HG03432 (cell line): ENCODE measurements around the gene PCMT1.
"Not testable (repeated sequence)": the region's sequence is repeated elsewhere in the genome, so short reads cannot be mapped to it uniquely, and the experiment has no call there.

ENCODE experiments used
- ATAC-seq: cut with Tn5 transposase; IDR thresholded peaks from one replicate; pipeline ENCODE4 v1.9.1; 2021; ENCODE audit warnings: mild to moderate bottlenecking, moderate library complexity; ENCODE audit not compliant: unreplicated experiment

The PCMT1 gene

GRCh38 chr6:149813351-149813750 is 63.8 kb downstream of the PCMT1 start:
- no peak for ATAC-seq

DNA sequence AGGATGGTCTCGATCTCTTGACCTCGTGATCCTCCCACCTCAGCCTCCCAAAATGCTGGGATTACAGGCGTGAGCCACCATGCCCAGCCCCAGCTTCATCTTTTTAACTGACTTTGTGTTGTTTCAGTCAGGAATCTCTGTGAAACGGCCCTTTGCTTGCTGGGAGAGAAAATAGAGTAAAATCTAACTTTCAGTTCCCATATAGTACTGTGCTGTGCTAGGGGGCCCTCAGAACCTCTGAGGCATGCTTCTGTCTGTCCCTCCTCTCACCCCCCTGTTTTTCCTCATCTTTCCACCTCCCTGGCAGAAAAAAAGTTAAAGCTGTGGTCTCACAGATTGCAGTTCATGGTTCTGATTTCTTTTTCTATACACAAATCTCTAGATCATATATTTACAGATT is 66.2 kb downstream of the PCMT1 start:
- no peak for ATAC-seq

DNA sequence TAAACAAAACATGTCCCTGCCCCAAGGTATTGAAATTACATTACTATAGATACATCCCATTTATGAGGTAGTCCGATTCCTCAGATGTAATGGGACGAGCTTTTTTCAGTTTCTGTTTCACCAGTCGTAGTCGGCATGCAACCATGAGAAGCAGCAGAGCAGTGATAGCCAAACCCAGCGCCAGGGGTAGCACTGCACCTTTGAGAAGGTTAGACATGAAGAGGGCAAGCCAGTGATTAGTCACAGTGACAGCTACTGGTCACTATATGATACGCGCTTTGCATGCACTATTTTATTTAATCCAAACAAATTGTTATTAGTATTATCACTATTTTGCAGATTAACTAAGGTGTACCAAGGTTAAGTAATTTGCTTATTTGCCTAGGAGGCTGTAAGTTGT is 71.0 kb downstream of the PCMT1 start:
- no peak for ATAC-seq

DNA sequence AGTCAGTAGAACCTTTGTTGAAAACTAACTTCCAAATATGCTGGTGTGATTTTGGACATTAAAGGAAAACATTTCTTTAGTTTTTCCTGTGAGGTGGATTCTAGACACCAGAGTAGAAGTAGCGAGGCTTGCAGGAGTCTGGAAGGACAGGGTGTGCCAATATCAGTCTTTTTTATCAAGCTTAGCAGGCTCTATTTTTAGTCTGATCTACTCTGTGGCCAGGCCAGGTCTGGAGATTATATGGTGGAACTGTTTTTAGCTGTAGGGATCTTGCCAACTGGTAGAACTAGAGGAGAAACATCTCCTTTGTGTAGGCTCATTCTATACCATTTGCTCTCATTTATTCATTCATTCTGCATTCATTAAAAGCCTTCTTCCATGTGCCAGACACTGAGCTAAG is 72.0 kb downstream of the PCMT1 start:
- no peak for ATAC-seq

GRCh38 chr6:149823013-149823412 is 73.5 kb downstream of the PCMT1 start:
- no peak for ATAC-seq

- no peak for ATAC-seq
Observed at GRCh38 chr6:149825292-149825691, 75.8 kb downstream of the PCMT1 start.

GRCh38 chr6:149830731-149831307 is 81.3 kb downstream of the PCMT1 start:
- no peak for ATAC-seq

DNA sequence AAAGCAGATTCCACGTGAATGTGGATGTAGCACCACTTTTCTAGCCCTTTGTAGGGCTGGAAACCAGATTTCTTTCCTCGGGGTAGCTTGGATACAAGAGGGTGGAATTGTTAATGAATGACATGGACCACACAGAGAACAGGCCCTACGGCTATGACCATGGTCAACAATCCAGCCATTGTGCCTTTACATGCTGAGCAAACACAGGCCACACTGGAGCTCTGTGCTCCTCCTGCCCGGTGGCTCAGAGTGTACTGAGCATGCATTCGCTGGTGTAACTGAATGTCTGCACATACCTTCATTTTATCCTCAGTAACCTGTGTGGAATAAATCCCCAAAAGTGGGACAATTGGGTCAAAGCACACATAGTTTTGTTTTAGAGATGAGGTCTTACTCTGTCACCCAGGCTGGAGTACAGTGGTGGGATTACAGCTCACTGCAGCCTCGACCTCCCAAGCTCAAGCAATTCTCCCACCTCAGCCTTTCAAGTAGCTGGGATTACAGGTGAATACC is 81.8 kb downstream of the PCMT1 start:
- no peak for ATAC-seq

DNA sequence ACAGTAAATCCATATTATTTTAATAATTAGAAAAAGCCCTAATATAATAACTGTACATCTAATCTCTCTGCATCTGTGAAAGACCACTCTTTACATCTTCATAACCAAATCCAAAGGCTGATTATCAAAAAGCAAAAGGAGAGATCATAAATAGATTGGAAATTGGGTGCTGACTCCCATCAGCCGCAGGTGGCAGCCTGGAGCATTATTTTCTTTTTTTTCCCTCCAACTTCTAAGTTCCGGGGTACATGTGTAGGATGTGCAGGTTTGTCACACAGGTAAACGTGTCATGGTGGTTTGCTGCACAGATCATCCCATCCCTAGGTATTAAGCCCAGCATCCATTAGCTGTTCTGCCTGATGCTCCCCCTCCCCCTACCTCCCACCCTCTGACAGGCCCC is 84.1 kb downstream of the PCMT1 start:
- ATAC-seq, result no peak

DNA sequence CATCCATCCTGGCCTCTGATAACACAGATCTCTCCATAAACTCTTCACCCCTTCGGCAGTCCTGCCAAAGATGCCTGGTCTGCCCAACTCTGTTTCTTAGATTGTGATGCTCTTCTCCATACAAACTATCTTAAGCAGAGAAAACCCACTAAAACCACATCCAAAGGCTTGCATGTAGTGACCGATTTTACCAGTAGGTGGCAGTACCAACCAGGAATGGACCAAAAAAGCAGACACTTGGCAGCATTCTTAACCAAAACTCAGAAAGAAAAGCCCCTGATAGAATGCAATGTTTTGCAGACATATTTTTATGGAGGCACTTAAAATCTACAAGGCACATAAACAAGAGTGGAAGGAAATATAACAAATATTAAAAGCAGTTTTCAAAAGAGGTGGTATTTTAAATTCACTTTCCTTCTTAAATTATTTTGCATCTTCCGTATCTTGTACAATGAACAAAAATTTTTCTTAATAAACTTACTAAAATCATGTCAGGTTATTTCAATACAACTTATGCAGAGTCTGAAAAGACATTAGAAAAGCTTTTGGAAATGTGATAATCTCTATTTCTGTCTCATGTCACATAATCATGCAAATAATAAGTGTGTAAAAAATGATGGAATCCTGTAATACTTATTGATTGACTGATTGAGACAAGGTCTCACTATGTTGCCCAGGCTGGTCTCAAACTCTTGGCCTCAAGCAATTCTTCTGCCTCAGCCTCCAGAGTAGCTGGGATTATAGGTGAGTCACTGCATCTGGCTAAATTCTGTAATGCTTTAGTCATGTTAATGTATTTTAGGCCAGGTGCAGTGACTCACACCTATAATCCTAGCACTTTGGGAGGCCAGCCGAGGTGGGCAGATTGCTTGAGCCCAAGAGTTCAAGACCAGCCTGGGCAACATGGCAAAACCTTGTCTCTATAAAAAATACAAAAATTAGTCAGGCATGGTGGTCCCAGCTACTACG is 85.3 kb downstream of the PCMT1 start:
- ATAC-seq, result no peak

DNA sequence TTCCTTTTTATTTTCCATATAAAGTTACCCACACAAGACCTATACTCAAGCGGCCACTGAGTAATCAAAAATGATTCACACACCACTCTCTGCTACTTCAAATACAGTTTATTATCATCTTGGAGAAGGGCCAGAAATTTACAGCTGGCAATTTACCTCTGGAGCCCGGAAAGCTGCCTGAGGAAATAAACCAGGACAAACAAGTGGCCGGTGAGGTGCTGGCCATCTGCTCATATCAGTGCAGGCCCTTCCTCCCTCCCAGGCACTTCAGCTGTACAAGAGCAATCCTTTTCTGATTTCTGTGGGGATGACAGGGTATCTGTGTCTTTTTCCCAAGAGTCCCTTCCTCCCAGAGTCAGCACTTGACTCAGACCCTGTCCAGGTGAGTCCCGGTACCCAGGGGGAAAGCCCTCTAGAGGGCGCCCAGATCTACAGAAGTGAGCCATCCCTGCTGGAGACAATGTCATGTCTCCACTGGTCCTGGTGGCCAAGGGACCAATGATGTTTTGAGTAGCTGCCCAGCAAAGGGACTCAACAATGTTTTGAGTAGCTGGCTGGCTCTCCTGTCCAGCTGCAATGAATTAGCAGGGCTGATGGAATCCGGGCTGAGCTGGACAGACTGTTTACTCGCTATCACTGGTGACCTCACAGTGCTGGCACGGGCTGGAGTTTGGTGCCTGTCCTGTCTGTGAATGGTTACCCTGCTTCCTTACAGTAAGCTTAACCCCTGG is 91.0 kb downstream of the PCMT1 start:
- ATAC-seq, result no peak

- no peak for ATAC-seq
Observed at GRCh38 chr6:149842331-149842730, 92.8 kb downstream of the PCMT1 start.

DNA sequence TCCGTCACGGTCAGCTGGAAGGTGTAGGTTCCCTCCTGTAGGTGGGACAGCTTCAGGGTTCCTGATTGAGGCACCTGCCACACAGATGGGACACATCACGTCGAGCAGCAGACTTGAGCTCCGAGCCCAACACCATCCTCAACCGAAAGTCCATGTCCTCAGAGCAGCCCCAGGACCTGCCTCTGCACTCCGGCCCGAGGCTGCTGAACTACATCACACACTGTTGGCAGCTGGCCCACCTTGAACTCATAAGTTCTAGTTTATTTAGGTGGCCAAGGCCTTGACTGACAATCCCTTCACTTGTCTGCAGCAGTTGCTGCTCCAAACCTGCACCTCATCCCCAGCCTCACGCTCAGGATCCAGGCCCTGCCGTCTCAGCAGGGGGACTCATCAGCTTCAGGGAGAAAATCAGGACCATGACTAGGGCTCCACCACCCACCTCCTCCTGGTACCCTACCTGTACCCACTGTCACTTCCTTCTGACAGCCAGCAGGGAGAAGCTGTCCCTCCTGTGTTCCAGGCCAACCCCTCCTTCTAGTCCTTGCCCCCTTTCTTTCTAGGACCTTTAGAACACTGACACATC is 93.6 kb downstream of the PCMT1 start:
- no peak for ATAC-seq

DNA sequence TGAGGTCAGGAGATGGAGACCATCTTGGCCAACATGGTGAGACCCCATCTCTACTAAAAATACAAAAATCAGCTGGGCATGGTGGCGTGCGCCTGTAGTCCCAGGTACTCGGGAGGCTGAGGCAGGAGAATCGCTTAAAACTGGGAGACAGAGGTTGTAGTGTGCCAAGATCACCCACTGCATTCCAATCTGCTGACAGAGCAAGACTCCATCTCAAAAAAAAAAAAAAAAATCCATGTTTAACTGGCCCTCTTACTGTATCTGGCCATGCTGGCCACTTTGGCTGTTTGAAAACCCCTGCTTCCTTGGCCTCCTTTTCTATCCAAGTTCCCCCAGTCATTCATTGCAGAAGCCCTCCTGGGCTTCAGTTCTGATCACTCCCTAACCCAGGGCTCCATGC is 94.5 kb downstream of the PCMT1 start:
- not testable (repeated sequence) for ATAC-seq

- no peak for ATAC-seq
Observed at GRCh38 chr6:149844480-149844879, 94.9 kb downstream of the PCMT1 start.

- ATAC-seq, result no peak
Observed at GRCh38 chr6:149845549-149845948, 96.0 kb downstream of the PCMT1 start.

DNA sequence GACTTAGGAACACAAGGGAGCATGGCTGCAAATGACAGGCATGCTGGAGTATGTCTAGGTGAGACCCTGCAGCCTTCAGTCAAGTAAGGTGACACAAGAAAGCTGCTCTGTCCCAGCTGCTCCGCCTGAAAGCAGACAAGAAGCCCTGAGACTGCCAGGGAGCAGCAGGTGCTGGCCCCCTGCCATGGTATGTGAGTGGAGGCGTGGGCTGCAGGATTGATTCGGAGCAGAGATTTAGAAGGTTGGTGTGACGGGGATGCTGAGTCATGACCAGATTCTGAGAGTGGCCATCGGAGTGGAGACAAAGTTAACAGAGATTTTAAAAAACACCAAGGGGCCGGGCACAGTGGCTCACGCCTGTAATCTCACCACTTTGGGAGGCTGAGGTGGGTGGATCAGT is 96.8 kb downstream of the PCMT1 start:
- no peak for ATAC-seq

DNA sequence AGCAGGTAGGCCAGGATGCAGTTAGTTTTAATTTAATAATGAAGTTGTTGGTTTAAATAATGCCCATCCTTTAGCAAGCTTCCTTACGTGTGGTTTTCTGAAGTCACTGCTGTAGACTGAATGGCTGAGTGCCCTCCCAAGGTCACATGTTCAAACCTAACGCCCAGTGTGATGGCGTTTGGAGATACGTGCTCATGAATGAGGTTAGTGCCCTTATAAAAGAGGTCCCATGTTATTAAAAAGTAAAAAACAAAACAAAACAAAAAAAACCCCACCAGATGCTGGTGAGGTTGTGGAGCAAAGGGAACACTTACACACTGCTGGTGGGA is 98.4 kb downstream of the PCMT1 start:
- ATAC-seq, result no peak

DNA sequence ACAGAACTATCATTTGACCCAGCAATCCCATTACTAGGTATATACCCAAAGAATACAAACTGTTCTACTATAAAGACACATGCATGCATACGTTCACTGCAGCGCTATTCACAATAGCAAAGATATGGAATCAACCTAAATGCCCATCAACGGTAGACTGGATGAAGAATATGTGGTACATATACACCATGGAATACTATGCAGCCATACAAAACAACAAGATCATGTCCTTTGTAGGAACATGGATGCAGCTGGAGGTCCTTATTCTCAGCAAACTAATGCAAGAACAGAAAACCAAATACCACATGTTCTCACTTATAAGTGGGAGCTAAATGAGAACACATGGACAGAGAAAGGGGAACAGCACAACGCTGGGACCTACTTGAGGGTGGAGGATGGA is 98.8 kb downstream of the PCMT1 start:
- not testable (repeated sequence) for ATAC-seq

GRCh38 chr6:149851461-149852110 is 102.0 kb downstream of the PCMT1 start:
- no peak for ATAC-seq

GRCh38 chr6:149852180-149852579 is 102.6 kb downstream of the PCMT1 start:
- ATAC-seq, result peak; percentile 60
